ENCODE measurements around the gene ARHGAP1.

Gene ARHGAP1

DNA sequence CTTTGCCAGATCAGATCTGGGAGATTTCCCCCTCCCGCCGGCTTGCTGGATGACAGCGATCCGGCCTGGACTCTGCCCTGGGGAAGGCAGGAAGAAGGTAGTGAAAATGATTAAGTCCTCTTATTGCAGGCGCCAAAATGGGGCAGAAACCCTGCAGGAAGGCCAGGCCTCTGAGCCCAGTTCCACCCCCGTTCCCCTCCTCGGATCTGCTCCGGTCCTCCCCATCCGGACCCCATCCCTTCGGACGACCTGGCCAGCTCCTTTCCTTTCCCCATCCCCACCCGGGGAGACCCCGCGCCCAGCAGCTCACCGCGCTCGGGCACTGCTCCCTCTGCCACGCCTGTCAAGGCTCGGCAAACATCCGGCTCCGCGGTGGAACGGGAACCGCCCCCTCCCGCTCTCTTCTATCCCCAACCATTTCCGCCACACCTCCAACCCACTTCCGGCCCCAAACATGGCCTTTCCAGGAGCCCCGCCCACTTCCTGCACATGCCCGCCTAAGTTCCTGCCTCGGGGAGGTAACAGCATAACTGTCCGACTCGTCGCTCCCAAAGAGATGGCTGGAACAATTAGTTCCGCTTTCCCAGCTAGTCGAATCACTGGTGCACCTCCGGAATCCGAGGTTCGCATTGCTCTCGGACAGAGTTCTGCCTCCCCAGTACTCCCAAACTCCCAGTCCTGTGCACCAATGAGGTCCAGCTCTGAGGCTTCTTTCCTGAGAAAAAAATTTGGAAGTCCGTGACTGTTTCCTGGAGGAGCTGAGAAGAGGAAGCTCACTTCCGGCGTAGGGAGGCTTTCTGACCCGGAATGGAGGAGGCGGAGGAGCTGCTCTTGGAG is at the start of gene ARHGAP1, which contains the start of gene ZNF408:
TSS of gene ARHGAP1 (minus strand) at position 379 of the 837 bp plus-strand sequence. CDS start 4,512 bp downstream, outside the sequence.
TSS of gene ZNF408 (plus strand) at position 791 of the 837 bp plus-strand sequence. CDS start at position 808, 17 bp downstream.
- DNase-seq (ENCODE audit: low read depth, low spot score): peak; percentile 94
- Histone ChIP-seq H3K4me3 (peak within 1 kb of the TSS; percentile 100), H3K27ac (peak within 1 kb of the TSS; percentile 100), H3K9ac (ENCODE audit: insufficient read length) (peak within 1 kb of the TSS; percentile 99), H3K9me3 (ENCODE audit: low read depth, low read length) (no peaks in the 10 kb centered on the region), H3K36me3 (ENCODE audit: insufficient read depth, low read length) (peaks cover 32% of the 10 kb centered on the region; the same call in 1 of the 2 replicates)
- no peak for TF ChIP-seq EZH2 (IDR thresholded peaks at IDR 0.05)
- TF ChIP-seq POLR2AphosphoS5 (IDR thresholded peaks at IDR 0.05; ENCODE audit: borderline replicate concordance, low read depth, low read length): peak; percentile 78

DNA sequence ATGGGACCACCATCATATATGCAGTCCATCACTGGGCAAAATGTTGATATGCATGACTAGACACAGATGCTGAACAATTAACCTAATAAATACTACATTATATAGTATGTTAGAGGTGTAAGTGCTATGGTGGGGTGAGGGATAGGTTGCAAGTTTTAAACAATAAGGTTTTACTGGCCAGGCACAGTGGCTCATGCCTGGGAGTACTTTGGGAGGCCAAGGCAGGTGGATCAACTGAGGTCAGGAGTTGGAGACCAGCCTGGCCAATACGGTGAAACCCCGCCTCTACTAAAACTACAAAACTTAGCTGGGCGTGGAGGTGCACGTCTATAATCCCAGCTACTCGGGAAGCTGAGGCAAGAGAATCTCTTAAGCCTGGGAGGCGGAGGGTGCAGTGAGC is 46.7 kb upstream of the ARHGAP1 start:
- H3K9ac ChIP-seq (ENCODE audit: insufficient read length): no peak overlapping the region
- no peak for DNase-seq (ENCODE audit: low read depth, low spot score)
- H3K4me3 ChIP-seq: no peak overlapping the region
- no peak overlapping the region for H3K27ac ChIP-seq
- peaks cover 92% of the 10 kb centered on the region for H3K36me3 ChIP-seq (ENCODE audit: insufficient read depth, low read length)
- H3K9me3 ChIP-seq (ENCODE audit: low read depth, low read length): no peaks in the 10 kb centered on the region
- TF ChIP-seq POLR2AphosphoS5 (IDR thresholded peaks at IDR 0.05; ENCODE audit: borderline replicate concordance, low read depth, low read length): no peak
- TF ChIP-seq EZH2 (IDR thresholded peaks at IDR 0.05): no peak
- TF ChIP-seq FOXP2 (optimal IDR thresholded peaks at IDR 0.05; ENCODE audit: control extremely low read depth, extremely low read length, insufficient read depth): no peak

DNA sequence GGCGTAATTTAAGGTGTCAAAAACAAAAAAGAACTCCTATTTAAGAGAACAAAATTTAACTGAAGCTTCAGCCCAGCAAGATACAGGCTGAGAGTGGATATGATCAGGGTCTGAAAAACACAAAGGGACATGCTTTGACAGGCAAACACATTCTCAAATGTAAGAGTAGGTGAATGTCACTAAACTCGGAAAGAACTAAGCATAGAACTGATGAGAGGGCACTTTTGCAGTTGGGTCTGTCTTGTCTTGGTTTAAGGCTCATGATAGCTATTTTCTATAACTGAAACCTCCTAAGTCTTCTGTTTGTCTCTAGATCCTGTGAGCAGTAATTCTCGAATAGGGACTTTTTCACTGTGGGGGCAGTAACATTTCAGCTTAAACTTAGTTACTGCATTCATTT is 45.6 kb upstream of the ARHGAP1 start:
- no peak overlapping the region for H3K9ac ChIP-seq (ENCODE audit: insufficient read length)
- H3K4me3 ChIP-seq: no peak overlapping the region
- no peaks in the 10 kb centered on the region for H3K9me3 ChIP-seq (ENCODE audit: low read depth, low read length)
- DNase-seq (ENCODE audit: low read depth, low spot score): no peak
- H3K27ac ChIP-seq: no peak overlapping the region
- H3K36me3 ChIP-seq (ENCODE audit: insufficient read depth, low read length): peaks cover 95% of the 10 kb centered on the region
- no peak for TF ChIP-seq FOXP2 (optimal IDR thresholded peaks at IDR 0.05; ENCODE audit: control extremely low read depth, extremely low read length, insufficient read depth)
- no peak for TF ChIP-seq POLR2AphosphoS5 (IDR thresholded peaks at IDR 0.05; ENCODE audit: borderline replicate concordance, low read depth, low read length)
- TF ChIP-seq EZH2 (IDR thresholded peaks at IDR 0.05): no peak

DNA sequence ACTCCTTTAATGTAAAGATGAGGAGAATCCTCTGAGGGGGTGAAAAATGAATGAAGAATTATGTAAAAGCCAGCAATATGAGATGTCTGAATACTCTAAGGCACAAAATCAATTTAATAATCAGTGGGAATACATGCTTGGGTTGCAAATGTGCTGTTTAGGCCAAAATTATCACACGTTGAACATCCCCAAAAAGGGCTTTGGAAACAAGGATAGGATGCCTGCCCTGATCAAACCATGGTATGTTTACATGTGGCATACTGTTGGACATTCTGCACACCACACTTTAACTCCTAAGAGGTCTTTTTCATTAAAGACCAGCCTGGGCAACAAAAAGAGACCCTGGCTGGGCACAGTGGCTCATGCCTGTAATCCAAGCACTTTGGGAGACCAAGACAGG is 44.9 kb upstream of the ARHGAP1 start:
- TF ChIP-seq EZH2 (IDR thresholded peaks at IDR 0.05): no peak
- TF ChIP-seq FOXP2 (optimal IDR thresholded peaks at IDR 0.05; ENCODE audit: control extremely low read depth, extremely low read length, insufficient read depth): no peak
- no peak for TF ChIP-seq POLR2AphosphoS5 (IDR thresholded peaks at IDR 0.05; ENCODE audit: borderline replicate concordance, low read depth, low read length)
- no peak overlapping the region for H3K9ac ChIP-seq (ENCODE audit: insufficient read length)
- no peak for DNase-seq (ENCODE audit: low read depth, low spot score)
- no peak overlapping the region for H3K27ac ChIP-seq
- no peaks in the 10 kb centered on the region for H3K9me3 ChIP-seq (ENCODE audit: low read depth, low read length)
- no peak overlapping the region for H3K4me3 ChIP-seq
- H3K36me3 ChIP-seq (ENCODE audit: insufficient read depth, low read length): peaks cover 89% of the 10 kb centered on the region

DNA sequence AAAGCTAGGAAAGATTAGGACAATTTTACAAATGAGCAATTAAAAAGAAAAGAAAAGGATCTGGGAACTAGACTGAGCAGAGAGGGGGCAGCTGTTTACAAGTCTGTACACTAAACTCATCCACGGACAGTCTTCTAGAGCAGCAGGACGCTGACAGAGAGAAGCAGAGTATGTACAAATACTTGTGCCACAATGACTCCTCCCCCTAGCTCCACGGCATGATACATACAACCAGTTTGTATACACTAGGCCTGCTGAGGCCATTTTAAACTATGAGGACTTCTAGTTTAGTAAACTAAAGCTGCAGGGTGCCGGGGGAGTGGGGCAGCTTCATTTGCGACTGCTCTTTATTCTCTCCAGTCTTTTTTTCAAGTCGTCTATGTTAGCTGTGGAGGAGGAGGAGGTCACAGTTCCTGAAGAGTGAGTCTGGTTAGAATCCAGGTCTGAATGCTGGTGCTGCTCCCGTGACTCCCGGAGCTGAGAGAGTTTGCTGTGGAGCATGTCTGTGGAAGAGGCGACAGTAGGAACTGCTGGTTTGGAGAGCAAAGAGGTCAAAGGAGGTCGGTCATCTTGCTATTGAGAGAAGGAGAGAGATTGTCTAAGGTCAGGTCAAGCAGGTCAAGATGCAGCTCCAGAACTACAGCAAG is 43.4 kb upstream of the ARHGAP1 start:
- TF ChIP-seq FOXP2 (optimal IDR thresholded peaks at IDR 0.05; ENCODE audit: control extremely low read depth, extremely low read length, insufficient read depth): no peak
- TF ChIP-seq POLR2AphosphoS5 (IDR thresholded peaks at IDR 0.05; ENCODE audit: borderline replicate concordance, low read depth, low read length): no peak
- no peak for TF ChIP-seq EZH2 (IDR thresholded peaks at IDR 0.05)
- Histone ChIP-seq H3K36me3 (ENCODE audit: insufficient read depth, low read length) (peaks cover 77% of the 10 kb centered on the region), H3K9me3 (ENCODE audit: low read depth, low read length) (no peaks in the 10 kb centered on the region), H3K4me3 (no peak overlapping the region), H3K27ac (no peak overlapping the region), H3K9ac (ENCODE audit: insufficient read length) (no peak overlapping the region)
- no peak for DNase-seq (ENCODE audit: low read depth, low spot score)

DNA sequence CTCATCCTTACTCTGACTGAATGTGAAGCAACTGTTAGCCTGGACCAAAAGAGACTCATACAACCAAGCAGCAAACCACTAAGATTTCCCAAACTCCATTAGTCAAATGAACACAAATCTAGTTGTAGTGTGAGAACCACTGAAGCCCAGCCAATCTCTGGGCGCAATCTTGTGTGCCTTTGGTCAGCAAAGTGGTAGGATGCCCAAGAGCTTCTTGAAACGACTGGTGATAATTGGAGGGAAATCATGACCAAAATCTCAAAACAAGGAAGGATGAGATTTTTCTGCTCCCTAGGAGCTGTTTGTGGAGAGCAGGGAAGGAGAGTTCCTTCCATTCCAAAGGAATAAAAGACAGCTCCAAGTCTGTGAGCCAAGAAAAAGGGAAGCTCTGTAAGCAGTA is 42.6 kb upstream of the ARHGAP1 start:
- no peak overlapping the region for H3K4me3 ChIP-seq
- no peaks in the 10 kb centered on the region for H3K9me3 ChIP-seq (ENCODE audit: low read depth, low read length)
- TF ChIP-seq EZH2 (IDR thresholded peaks at IDR 0.05) (no peak), POLR2AphosphoS5 (IDR thresholded peaks at IDR 0.05; ENCODE audit: borderline replicate concordance, low read depth, low read length) (no peak), FOXP2 (optimal IDR thresholded peaks at IDR 0.05; ENCODE audit: control extremely low read depth, extremely low read length, insufficient read depth) (no peak)
- no peak overlapping the region for H3K27ac ChIP-seq
- H3K36me3 ChIP-seq (ENCODE audit: insufficient read depth, low read length): peaks cover 71% of the 10 kb centered on the region
- no peak for DNase-seq (ENCODE audit: low read depth, low spot score)
- no peak overlapping the region for H3K9ac ChIP-seq (ENCODE audit: insufficient read length)

DNA sequence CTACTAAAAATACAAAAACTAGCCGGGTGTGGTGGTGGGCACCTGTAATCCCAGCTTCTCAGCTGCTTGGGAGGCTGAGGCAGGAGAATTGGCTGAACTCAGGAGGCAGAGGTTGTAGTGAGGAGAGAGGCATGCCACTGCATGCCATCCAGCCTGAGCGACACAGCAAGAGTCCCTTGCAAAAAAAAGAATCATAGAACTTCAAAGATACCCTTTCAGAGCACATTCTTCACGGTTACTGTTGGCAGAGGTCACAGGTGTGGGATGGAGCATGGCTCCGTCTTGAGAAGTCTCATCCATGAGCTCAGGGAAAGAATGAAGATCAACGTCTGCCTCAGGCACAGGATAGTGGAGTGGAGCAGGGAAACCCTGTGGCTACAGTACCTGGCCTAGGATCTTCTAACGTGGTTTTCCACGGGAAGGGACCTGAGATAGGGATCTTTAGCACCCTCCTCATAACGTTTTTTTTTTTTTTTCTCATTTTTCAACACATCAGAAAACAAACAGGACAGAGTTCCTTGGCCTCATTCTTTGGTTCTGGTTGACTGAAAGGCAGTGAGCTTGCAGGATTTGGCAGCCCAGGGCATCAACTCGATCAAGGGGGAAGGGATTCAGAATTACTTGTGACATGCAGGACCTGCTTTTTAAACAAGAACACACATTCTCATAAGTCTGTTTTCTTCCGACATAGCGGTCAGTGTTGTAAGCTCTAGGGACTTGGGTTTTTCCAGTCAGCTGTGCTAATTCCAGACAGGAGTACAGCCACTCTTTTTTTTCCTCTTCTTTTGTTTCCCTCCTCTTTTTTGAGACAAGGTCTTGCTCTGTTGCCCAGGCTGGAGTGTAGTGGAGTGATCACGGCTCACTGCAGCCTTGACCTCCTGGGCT is 41.4 kb upstream of the ARHGAP1 start:
- Histone ChIP-seq H3K9me3 (ENCODE audit: low read depth, low read length) (no peaks in the 10 kb centered on the region), H3K27ac (no peak overlapping the region), H3K4me3 (no peak overlapping the region), H3K9ac (ENCODE audit: insufficient read length) (no peak overlapping the region), H3K36me3 (ENCODE audit: insufficient read depth, low read length) (peaks cover 59% of the 10 kb centered on the region)
- TF ChIP-seq FOXP2 (optimal IDR thresholded peaks at IDR 0.05; ENCODE audit: control extremely low read depth, extremely low read length, insufficient read depth): no peak
- no peak for TF ChIP-seq EZH2 (IDR thresholded peaks at IDR 0.05)
- no peak for TF ChIP-seq POLR2AphosphoS5 (IDR thresholded peaks at IDR 0.05; ENCODE audit: borderline replicate concordance, low read depth, low read length)
- no peak for DNase-seq (ENCODE audit: low read depth, low spot score)

DNA sequence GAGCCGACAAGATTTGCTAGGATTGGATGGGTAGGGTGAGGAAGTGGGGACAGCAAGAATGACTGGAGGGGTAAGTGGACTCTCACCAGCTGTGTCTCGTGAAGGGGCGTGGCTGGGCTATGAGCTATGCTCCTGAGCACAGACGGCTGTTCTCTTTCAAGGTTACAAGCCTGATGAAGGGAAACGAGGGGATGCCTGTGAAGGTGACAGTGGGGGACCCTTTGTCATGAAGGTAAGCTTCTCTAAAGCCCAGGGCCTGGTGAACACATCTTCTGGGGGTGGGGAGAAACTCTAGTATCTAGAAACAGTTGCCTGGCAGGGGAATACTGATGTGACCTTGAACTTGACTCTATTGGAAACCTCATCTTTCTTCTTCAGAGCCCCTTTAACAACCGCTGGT is 38.5 kb upstream of the ARHGAP1 start:
- Histone ChIP-seq H3K27ac (no peak overlapping the region), H3K36me3 (ENCODE audit: insufficient read depth, low read length) (peaks cover 29% of the 10 kb centered on the region)
- DNase-seq (ENCODE audit: low read depth, low spot score): no peak

More for the DNA sequence above, 38.5 kb upstream of the ARHGAP1 start:
- no peak overlapping the region for H3K9ac ChIP-seq (ENCODE audit: insufficient read length)
- no peak overlapping the region for H3K4me3 ChIP-seq
- H3K9me3 ChIP-seq (ENCODE audit: low read depth, low read length): no peaks in the 10 kb centered on the region
- no peak for TF ChIP-seq EZH2 (IDR thresholded peaks at IDR 0.05)
- TF ChIP-seq FOXP2 (optimal IDR thresholded peaks at IDR 0.05; ENCODE audit: control extremely low read depth, extremely low read length, insufficient read depth): no peak
- TF ChIP-seq POLR2AphosphoS5 (IDR thresholded peaks at IDR 0.05; ENCODE audit: borderline replicate concordance, low read depth, low read length): no peak

Data from SK-N-MC (cell line).